GM19239 (cell line): ENCODE measurements around the gene TPD52L2.

ENCODE experiments used
- DNase-seq: peaks from one replicate; pipeline ENCODE4 v3.0.0; 2011; ENCODE audit warnings: low spot score; ENCODE audit not compliant: insufficient read length
- FAIRE-seq: peaks from 2 replicates; lab custom pipeline; 2011; peaks lifted over from hg19 to GRCh38; lab: Jason Lieb, UNC

TPD52L2 gene

DNA sequence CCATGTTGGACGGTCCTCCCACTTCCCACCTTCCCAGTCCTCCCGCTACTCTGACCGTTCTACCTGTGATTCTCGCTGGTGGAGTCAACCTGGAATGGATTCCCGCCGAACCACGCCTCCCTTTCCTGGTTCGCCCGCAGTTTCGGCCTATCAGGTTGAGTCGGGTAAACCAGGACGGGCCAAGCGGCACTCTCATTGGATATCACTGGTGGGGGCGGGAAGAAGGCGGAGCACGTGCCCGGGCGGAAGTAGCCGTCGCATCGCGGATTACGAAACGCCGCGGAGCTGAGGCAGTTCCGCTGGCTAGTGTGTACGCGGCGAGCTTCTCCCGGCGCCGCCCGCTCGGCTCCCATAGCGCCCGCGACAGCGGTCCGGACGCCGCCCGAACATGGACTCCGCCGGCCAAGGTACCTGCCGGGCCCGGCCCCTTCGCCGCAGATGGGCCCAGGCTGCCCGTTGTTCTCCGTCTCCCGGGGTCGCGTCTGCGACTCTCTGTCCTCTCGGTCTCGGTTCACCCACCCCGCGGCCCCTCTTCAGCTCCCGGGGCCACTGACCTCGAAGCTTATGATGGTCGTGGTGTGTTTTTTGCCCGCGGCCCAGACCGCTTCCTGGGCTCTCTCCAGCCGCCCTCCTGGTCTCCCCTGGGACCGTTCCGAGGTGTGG, at the start of gene TPD52L2:
Gene TPD52L2, plus strand, starts transcription at position 293 of the 663 bp plus-strand sequence. Its CDS starts 96 bp downstream, at position 389.
- DNase-seq (peak; percentile 98), FAIRE-seq (peak; percentile 96)

DNA sequence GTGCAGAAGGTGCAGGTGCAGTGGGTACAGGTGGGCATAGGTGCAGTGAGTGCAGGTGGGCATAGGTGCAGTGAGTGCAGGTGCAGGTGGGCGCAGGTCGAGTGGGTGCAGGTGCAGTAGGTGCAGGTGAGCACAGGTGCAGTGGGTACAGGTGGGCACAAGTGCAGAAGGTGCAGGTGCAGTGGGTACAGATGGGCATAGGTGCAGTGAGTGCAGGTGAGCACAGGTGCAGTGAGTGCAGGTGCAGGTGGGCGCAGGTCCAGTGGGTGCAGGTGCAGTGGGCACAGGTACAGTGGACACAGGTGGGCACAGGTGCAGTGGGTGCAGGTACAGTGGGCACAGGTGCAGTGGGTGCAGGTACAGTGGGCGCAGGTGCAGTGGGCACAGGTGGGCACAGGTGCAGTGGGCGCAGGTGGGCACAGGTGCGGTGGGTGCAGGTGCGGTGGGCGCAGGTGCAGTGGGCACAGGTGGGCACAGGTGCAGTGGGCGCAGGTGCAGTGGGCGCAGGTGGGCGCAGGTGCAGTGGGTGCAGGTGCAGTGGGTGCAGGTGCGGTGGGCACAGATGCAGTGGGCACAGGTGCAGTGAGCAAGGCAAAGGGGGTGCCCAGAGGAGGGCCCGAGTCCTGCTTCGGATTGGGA, 49.3 kb upstream of the TPD52L2 start:
- DNase-seq (no peak), FAIRE-seq (no peak)

DNA sequence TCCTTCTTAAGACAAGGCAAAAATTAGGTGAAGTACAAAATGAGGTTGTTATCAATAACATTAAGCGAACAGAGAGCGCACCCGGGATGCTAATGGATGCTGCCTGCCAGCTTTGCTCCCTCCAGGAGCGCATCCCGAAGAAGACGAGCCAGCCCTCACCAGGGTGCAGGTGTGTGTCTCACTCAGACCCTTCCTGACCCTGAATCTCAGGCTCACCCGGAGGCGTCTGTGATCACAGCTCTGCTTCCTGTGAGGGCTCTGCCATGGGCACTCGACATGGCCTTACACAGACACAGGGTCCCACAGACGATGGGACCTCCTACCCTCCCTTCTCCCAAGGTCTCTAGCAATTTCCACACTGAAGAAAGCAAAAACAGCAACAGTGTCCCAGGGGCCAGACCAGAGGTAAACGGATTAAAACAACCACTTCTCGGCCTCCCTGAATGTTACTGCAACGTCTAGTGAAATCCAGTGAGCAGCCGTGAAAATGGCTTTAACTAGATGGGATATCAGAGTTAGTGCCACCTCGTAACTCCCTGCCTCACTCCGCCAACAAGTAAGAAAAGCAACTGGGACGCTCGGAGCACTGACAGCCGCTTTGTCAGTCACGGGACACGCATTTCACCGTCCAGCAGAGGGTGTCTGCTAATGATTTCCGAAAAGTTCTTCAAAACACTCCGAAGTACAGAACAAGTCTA, 45.7 kb upstream of the TPD52L2 start:
- FAIRE-seq: no peak
- no peak for DNase-seq

DNA sequence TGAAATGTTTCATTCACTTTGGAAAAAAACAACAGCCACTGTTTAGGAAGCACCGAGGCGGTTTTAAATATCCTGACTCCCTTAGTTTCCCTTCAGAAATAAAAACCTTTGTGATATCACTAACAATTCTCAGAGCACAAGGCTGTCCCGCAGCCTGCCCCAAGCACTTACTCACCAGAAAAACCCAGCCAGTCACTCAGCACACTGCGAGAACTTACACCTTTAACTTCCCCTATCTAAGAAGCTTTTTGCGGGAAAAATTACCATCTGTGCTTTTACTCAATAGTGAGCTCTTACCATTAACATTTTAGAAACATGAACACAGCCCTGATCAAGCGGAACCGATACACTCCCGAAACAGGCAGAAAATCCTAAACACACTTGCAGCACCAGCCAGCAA, 43.3 kb upstream of the TPD52L2 start:
- no peak for DNase-seq
- no peak for FAIRE-seq

DNA sequence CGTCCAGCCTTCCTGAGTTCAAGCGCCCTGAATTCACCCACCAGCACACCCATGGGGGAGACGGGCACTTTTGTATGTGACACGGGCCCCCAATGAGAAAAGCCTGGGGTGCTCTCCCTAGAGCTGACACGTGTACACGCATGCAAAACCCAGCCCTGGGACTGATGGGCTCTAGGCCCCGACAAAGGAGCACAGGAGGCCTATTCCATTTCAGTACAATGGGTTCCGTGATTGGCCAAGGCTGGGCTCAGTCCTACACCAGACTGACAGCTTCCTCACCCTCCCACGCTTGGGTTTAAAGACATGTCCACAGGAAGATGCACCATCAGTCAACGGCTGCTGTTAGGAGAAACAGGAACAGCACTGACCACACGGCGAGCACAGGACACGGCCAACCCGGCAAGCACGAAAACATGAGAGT, 42.8 kb upstream of the TPD52L2 start:
- DNase-seq (no peak), FAIRE-seq (no peak)

DNA sequence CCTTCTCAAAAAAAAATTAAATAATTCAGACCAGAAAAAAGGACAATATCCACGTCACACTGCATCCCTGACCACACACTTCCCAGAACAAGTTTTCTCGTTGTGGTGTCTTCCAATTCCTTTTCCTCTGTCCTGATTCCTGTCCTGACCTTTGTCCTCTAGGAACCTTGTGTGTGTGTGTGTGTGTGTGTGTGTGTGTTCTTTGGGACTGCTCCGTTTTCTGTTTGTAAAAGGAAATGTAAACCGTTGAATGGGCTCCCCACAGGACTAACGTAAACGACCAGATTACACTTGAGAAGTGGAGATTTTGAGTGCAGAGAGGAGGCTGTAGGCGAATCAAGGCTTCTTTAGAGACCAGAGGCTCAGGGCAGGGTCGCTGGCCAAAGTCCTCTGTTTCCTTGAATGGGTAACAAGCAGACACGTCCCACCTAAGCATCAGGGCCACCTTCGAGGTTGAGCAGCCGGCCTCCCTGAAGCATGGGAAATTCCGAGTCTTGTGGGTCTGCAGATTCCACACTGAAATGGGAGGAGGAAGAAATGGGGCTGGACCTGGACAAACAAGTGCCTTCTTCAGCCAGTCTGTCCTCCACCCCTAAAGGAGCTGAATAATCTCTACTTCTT, 41.3 kb upstream of the TPD52L2 start:
- no peak for FAIRE-seq
- DNase-seq: no peak

DNA sequence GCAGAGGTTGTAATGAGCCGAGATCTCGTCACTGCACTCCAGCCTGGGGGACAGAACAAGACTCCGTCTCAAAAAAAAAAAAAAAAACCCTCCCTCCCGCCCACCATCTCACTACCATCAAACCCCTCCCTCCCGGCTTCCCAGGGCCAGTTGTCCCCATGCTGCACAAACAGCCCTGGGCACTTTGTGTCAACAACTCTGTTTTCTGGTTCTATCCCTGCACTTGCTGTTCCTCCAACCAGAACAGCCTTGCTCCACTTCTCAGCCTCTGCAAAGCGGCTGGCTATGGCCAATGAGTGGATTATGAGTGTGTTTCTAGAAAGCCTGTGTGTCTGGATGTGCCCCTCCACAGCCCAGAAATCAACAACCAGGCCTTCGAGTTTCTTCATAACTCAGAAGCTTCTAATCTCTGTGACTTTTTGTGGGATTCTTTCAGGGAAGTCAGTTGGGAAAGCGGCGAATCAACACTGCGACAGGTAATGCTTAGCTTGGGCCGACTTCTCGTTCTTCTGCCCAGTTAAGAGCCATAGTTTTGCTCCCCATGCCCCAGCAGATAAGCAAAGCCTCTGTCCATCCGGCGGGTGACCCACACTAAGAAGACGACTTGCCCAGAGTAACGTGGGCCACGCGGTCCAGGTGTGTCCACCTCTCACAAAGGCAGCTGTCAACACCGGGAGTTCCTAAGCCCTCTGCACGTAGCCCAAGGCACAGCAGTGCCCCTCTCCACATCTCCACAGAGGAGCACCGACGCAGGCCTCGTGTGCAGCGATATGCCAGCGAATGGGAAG, 39.5 kb upstream of the TPD52L2 start:
- FAIRE-seq: no peak

DNA sequence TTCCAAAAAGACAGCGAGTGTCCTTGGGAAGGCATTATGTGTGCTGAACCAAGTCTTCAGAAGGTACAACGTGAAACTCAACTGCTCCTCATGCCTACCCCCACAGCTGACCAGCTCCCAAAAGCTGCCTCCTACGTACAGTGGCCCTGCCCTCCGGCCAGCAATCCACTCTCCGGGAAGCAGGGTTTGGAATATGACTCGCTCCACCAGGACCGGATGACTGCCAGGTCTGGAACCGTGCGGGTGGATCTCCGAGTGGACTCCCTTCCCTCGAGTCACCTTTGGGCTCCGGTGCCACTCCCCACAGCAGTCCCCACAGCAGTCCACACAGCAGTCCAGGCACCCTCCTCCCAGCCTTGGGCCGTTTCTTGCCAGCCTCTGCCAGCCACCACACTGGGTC, 38.3 kb upstream of the TPD52L2 start:
- DNase-seq (no peak), FAIRE-seq (no peak)

More for the DNA sequence above, 39.5 kb upstream of the TPD52L2 start:
- DNase-seq: no peak

DNA sequence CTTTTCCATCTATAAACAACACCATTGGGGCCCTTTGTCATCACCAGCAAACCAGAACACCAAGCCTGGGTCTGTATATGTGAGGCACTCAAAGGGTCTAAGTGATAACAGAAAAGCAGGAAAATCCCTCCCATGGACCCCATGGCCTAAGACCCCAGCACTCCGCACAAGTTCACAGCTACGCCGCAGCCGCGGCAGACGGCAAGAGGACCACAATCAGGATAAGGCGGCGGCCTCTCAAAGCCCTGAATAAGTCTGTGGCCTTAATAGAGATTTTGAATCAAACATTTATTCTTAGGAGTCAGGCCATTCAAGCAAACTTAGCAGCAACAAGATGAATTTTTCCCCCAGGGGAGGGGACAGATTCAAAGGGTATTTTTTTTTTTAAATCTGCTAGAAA, 36.9 kb upstream of the TPD52L2 start:
- no peak for DNase-seq
- FAIRE-seq: no peak

DNA sequence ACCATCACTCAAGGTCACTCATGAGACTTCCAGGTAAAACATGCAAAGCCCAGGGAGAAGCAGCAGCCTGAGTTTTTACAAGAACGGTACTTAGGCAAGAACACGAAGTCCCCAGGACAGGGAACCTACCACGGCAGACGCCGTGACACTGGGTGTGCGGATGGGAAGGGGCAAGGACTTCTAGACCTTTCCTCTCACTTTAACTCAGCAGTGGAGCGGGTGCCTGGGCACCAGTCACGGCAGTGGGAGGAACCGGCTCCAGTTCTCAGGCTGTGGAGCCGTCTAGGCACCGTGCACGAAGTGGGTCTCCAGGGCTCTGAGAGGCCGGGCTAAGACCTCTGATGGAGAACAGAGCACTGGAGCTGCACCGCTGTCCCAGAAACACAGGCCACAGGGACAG, 36.5 kb upstream of the TPD52L2 start:
- FAIRE-seq: no peak
- no peak for DNase-seq

DNA sequence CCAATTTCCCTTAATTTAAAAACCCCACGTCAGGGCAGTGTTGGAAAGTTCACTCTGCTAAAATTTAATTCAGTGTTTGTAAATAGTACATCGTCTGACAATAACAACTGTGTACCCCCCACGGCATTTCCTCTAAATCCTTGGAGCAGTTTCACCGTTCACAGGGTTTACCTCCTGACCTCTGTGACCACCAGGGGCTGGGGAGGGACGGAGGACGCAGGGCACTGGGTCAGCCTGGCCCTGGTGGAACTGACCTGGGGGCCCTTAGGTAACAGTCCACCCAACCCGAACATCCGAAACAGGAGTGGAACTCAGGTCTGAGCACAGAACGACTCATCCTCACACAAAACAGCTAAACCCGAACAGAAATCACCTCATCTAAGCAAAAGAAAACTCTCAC, 36.1 kb upstream of the TPD52L2 start:
- no peak for DNase-seq
- FAIRE-seq: no peak

DNA sequence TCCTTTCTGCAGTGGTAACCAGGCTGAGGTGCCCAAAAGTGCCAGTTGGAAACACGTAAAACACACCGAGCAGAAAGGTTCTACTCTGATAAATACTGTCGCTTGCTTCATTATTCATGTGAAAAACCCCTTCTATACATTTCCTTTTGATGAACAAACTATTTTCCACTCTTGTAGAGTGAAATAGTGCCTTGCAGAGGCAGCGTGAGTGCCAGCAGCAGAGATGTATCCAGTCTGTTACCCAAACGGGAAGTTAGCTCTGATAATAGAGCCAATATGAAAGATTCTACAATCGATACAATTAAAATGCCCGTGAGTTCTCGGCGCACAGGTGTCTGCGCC, 35.5 kb upstream of the TPD52L2 start:
- FAIRE-seq: no peak
- no peak for DNase-seq

DNA sequence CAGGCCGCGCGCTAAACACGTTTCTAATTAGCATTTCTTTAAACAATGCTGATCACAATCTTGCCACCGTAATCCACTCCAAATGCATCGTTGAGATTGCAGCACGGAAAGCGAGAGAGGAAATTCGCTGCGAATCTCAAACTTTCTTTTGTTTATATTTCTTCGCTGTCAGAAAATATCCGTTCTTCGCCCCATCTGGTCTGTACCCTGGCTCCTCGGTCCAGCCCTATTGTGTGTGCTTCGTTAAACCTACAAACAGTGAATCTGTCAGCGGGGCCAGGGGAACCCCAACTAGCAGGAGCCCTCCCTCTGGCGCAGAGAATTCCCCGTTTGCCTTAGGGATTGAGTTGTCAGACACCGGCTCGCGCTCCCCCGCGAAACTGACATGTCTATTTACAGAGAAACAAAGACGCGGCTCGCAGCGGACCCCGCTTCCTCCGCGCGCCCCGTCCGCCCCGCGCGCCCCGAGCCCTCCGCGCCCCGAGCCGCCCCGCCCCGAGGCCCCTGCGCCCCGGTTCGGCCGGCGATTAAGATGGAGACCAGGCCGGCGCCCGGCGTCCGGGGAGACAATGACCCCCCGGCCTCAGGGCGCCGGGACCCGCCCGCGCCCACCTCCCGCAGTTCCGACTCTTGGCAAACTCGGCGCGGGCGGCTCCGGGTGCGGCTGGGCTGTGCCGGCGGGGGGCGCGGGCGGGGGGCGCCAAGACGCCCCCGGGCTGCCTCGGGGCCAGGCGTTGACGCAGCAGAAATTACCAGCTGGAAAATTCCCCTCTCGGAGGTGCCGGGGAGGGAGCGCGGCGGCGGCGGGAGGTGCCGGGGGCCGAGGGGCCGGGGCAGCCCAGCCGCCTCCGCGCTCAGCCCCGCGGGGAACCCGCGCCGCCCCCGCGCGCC, 34.9 kb upstream of the TPD52L2 start:
- FAIRE-seq (no peak), DNase-seq (peak; percentile 61)

DNA sequence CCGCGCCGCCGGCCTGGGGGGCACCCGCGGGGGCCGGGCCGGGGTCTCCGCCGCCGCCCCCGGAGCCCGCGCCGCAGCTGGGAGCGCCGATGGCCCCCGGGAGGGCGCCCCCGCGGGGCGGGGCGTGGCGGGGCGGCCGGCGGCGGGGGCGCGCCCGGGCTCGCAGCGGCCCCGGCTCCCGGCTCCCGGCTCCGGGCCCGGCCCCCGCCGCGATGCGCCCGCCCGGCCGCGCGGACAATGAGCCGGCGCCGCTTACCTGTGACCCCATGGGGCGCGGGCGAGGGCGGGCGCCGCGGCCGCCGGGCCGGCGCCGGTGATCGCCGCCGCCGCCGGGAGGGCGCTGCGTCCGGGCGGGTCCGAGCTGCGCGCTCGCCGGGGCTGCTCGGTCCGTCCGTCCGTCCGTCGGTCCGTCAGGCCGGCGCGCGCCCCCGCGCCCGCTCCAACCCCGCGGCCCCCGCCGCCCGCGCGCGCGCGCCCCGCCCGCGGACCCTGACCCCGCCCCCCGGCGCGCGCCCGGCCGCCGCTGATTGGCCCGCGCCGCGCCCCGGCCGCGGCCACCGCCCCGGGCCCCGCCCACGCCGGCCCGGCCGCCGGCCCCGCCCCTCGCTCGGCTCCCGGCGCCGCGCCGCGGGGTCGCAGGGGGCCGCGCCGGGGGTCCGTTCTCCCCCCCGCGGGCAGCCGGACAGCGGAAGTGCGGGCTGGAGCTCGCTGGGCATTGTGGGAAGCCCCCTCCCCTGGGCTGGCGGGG, 34.1 kb upstream of the TPD52L2 start, which contains the start of gene ZBTB46:
Gene ZBTB46, minus strand, starts transcription at position 424 of the 748 bp plus-strand sequence. CDS start 40,507 bp downstream, outside the sequence.
- DNase-seq (peak; percentile 97), FAIRE-seq (no peak)

DNA sequence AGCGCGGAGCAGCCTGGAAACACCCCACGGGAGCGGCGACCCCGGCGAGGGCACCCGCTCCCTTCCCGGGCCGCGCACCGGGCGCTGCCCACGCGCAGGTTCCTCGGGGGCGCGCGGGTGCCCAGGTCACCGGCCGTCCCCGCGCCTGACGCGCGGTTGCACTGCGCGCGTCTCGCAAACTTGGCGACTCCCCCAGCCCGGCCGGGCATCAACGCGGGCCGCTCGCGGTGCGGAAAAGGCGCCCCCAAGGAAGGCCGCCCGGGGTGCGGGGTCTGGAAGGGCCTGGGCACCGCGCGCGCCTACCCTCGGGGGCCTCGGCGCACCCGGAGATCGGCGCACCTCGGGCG, 33.5 kb upstream of the TPD52L2 start:
- DNase-seq (no peak), FAIRE-seq (no peak)

DNA sequence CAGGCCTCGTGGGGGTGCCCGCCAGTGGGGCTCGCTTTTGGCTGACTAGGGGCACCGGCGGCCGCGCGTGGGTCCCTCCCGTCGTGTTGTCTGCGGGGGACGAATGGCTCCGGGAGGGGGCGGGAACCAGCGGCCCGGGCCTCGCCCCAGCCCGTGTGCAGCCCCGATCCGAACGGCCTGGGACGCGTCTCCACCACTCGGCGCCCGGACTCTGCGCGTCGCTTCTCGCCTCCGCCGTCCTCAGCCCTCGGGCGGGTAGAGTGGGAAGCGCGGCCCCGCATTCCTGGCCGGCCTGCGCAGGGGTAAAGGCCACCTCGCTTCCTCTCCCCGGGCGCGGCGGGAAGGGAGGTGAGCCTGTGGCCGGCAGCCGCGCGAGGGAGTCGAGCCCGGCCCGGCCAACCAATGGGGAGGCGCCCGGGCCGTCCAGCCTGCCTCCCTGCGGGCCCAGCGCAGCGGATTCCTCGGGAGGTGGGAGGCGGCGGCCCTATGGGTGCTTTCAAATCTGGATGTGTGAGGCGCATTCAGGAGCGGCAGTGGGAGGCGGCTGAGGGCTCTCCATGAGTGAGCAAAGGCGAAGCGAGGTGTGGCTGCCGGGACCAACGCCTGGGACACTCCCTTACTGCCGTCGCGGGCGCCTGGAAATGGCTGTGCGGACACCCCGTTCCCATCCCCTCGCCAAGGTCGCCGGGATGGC, 32.9 kb upstream of the TPD52L2 start:
- FAIRE-seq (no peak), DNase-seq (no peak)

DNA sequence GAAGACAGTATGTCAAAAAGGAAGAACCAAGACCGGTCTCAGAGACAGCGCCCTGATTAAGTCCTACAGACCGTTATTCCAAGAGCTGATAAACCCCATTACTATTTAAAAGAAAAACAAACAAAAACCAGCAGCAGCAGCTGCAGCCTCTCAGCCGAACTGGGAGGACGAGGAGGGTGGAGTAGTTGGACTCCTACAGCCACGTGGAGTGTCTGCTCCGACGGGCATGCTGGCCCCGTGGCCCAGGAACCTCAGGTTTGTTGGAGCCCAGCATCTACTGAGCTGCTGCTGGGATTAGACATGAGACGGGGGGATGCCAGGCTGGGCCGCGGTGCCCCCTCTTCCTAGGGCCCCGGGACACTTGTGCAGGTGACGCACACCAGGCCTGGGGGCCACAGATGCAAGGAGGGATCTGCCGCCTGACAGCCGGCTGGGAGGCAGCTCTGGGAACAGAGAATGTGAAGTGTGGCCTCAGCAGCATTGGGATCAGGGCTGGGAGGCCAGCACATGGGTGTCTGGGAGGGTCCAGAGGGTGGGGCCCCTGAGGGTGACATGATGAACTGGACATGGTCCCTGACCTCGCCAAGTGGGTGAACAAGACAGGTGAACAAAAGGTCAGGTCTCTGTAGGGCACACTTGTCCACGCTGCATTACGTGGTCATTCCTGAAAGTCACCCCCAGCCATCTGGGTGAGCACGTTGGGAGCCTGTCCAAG, 31.1 kb upstream of the TPD52L2 start:
- DNase-seq: no peak
- FAIRE-seq: no peak
